Measurements from ENCODE around the gene SBF2.

The SBF2 gene

DNA sequence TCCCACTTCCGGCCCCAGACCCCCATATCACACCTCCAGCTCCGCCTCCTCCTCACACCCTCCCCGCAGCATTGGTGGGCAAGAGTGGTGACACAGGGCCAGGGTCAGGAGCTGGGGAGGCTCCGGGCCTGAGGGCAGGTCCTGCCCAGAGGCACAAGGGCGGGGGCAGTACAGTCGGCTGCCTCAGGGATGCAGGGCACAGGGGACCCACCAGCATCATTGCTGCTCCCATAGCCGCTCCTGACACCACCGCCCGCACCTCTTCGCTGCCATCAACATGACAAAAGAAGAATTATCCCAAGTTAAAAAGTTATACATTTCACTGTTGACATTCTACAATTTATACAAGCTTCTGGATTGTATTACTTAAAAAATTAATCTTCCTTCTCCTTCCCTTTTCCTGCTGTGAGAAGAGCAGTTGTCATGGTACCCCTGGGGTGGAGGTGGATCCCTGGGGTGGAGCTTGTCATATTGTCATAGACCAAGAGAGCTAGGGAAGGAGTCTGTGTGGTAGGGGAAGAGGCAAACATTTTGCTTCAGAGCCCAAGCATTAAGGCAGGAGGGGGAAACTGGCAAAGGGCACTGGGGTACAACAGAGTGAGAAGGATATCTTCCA, 4.1 kb downstream of the SBF2 start:
- FAIRE-seq (no peak), DNase-seq (ENCODE audit: insufficient read length) (no peak)
- no peak for TF ChIP-seq TAF1 (IDR thresholded peaks at IDR 0.05; ENCODE audit: borderline replicate concordance, low read depth, low read length)
- TF ChIP-seq POLR2A (IDR thresholded peaks at IDR 0.05; ENCODE audit: low read depth, low read length) = no peak
- TF ChIP-seq POLR2AphosphoS5 (IDR thresholded peaks at IDR 0.05; ENCODE audit: low read depth, low read length) = no peak

DNA sequence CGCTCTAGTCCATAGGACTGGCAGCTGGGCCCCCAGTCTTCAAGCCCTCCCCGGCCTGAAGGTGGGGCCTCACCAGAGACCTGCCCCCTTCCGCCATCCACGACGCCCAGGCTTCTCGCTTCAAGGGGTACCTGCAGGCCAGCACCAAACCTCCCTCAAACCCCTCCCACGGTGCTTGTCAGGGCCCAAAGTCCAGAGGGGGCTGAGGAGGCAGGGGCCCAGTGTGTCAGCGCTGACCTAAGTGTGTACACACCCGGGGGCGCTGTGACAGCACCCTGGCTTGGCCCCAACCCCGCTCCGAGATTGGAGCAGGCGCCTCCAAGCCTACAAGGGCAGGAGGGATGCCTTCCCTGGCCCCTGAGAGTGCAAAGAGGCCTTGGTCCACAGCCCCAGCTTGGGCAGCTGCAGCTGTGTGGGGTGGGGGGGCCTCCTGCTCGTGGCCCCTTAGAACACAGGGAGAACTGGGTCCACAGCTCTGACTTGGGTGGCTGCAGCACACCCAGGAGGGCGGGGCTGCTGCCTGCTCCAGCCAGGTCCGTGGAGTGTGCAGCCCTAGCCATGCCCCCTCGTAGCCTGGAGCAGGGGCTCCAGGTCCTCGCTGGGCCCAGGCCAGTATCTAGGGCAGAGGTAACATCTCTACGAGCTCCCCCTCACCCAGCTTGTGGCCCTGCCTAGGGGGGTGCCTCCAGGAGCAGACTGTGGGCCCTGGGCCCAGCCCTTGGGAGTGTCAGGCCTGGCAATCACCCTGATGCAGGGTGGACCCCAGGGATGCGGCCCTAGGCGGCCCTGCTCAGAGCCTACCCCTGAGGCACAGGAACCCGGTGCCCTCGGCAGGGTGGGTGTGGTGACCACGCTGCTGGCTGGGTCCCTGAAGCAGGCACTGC, 4.9 kb downstream of the SBF2 start:
- FAIRE-seq (no peak), DNase-seq (ENCODE audit: insufficient read length) (no peak)
- TF ChIP-seq POLR2AphosphoS5 (IDR thresholded peaks at IDR 0.05; ENCODE audit: low read depth, low read length) (no peak), POLR2A (IDR thresholded peaks at IDR 0.05; ENCODE audit: low read depth, low read length) (no peak), TAF1 (IDR thresholded peaks at IDR 0.05; ENCODE audit: borderline replicate concordance, low read depth, low read length) (no peak)

DNA sequence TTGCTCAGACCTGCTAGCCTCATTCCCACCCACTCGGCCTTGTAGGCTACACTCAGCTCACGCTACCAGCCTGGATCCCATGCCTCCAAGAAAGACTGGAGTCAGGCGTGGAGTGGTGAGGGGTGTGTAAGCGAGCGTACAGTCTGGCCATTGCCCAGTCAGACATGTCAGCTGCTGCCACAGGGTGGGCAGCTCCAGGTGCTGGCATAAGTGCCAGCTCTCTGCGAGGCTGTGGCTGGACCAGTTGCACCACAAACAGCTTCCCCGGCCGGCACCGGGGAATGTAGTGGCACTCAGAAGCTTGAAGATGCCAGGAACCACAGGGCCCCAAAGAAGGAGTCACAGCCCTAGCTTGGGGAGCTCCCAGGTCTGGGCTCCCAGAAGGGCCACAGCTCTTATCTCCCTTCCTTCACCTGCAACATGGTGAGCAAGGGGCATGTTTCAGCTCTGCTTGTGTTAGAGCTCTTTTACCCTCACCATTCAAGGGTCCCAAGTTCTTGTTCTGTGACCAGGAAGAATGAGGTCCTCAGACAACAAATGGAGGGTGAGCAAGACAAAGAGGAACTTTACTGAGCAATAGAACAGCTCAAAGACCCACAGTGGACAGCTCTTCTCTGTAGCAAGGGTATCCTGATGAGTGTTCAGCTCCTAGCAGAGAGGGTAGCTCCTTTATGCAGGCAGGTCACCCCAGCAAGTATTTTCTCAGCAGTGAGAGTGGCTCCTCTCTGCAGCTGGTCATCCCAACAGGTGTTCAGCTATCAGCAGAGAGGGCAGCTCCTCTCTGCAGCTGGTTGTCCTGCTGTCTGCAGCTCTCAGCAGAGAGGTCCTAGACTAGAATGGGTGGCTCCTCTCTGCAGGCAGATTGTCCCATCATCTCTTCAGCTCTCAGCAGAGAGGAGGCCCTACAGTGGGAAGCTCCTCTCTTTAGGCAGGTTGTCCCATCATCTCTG, 6.0 kb downstream of the SBF2 start:
- FAIRE-seq (no peak), DNase-seq (ENCODE audit: insufficient read length) (no peak)
- TF ChIP-seq TAF1 (IDR thresholded peaks at IDR 0.05; ENCODE audit: borderline replicate concordance, low read depth, low read length) (no peak), POLR2A (IDR thresholded peaks at IDR 0.05; ENCODE audit: low read depth, low read length) (no peak), POLR2AphosphoS5 (IDR thresholded peaks at IDR 0.05; ENCODE audit: low read depth, low read length) (no peak)

DNA sequence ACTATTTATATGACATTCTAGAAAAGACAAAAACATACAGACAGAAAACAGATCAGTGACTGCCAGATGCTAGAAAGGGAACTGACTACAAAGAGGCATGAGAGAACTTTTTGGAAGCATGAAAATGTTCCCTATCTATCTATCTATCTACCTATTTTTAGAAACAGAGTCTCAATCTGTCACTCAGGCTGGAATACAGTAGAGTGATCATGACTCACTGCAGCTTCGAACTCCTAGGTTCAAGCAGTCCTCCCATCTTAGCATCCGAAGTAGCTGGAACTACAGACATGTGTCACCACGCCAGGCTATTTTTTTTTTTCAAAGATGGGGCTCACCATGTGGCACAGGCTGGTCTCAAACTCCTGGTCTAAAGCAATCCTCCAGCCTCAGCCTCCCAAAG, 6.9 kb downstream of the SBF2 start:
- DNase-seq (ENCODE audit: insufficient read length) = no peak
- peak; percentile 5 for FAIRE-seq
- TF ChIP-seq POLR2AphosphoS5 (IDR thresholded peaks at IDR 0.05; ENCODE audit: low read depth, low read length) (no peak), TAF1 (IDR thresholded peaks at IDR 0.05; ENCODE audit: borderline replicate concordance, low read depth, low read length) (no peak), POLR2A (IDR thresholded peaks at IDR 0.05; ENCODE audit: low read depth, low read length) (no peak)

DNA sequence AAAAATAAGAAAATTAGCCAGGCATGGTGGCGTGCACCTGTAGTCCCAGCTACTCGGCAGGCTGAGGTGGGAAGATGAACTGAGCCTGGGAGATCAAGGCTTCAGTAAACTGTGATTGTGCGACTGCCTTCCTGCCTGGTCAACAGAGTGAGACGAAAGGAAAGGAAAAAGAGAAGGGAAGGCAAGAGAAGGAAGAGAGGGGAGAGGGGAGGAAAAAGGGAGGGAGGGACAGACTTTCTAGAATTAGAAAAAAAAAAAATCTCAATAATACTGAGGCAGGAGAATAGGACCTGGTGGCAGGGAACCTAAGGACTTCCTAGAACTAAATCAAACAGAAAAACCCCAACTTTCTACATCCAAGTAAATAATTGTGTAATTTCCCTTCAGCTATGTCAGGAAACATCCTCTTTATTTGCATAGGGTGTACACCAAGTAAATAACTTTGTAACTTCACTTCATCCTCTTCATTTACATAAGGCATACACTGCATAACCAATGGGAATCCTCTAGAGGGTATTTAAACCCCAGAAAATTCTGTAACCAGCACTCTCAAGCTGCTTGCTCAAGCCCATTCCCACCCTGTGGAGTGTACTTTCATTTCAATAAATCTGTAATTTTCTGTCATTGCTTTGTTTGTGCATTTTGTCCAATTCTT, 8.7 kb downstream of the SBF2 start:
- no peak for TF ChIP-seq POLR2A (IDR thresholded peaks at IDR 0.05; ENCODE audit: low read depth, low read length)
- no peak for TF ChIP-seq POLR2AphosphoS5 (IDR thresholded peaks at IDR 0.05; ENCODE audit: low read depth, low read length)
- TF ChIP-seq TAF1 (IDR thresholded peaks at IDR 0.05; ENCODE audit: borderline replicate concordance, low read depth, low read length) = no peak
- FAIRE-seq (no peak), DNase-seq (ENCODE audit: insufficient read length) (no peak)

DNA sequence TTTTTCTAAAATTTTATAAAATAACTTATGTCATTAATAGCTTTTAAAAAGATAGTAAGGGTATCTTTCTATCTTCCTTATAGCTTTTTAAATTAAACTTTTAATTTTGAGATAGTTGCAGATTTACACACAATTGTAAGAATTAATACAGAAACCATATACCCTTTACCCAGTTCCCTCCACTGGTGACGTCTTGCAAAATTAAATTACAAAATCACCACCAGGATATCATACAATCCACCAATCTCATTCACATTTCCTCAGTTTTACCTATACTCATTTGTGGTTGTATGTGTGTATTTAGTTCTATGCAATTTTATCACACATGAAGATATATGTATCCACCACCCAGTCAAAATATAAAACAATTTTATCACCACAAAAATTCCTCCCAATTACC, 10.0 kb downstream of the SBF2 start:
- FAIRE-seq (no peak), DNase-seq (ENCODE audit: insufficient read length) (no peak)
- no peak for TF ChIP-seq POLR2AphosphoS5 (IDR thresholded peaks at IDR 0.05; ENCODE audit: low read depth, low read length)
- no peak for TF ChIP-seq TAF1 (IDR thresholded peaks at IDR 0.05; ENCODE audit: borderline replicate concordance, low read depth, low read length)
- TF ChIP-seq POLR2A (IDR thresholded peaks at IDR 0.05; ENCODE audit: low read depth, low read length) = no peak

DNA sequence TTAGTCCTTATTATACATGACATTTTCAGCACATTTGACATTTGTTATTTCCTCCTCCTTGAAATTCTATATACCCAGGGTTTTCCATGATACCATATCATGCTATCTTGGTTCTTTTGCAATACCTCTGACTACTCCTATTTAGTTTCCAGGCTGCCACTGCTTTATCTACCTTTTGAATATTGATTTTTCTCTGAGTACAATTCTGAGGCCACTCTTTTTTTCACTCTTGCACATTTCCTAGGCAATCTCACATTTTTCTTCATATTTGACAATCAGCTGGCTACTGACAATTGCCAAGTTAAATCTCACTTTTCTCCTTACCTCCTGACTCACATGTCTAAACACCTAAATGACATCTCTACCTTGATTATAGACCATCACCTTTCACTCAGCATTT, 11.9 kb downstream of the SBF2 start:
- DNase-seq (ENCODE audit: insufficient read length) (no peak), FAIRE-seq (no peak)

DNA sequence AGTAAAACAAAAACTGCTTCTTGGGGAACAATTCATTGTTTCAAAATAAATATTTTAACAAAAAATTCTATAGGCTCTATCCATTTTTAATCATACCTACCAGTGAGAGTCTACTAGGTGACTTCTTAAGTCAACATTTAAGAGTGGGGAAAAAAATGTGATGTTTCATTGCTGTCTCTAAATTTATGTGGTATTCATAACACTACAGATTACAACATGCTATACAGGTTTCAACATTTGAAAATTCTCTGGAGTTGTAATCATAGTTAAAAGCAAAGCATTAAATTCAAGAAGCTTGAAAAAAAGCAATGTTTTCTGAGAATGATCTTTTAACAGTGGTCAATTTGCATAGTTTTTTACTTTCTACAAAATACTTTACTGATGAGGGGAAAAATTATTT, 18.3 kb downstream of the SBF2 start:
- TF ChIP-seq POLR2A (IDR thresholded peaks at IDR 0.05; ENCODE audit: low read depth, low read length) = no peak
- TF ChIP-seq TAF1 (IDR thresholded peaks at IDR 0.05; ENCODE audit: borderline replicate concordance, low read depth, low read length) = no peak
- TF ChIP-seq POLR2AphosphoS5 (IDR thresholded peaks at IDR 0.05; ENCODE audit: low read depth, low read length) = no peak
- FAIRE-seq = no peak

More for the DNA sequence above, 11.9 kb downstream of the SBF2 start:
- TF ChIP-seq POLR2A (IDR thresholded peaks at IDR 0.05; ENCODE audit: low read depth, low read length) (no peak), POLR2AphosphoS5 (IDR thresholded peaks at IDR 0.05; ENCODE audit: low read depth, low read length) (no peak), TAF1 (IDR thresholded peaks at IDR 0.05; ENCODE audit: borderline replicate concordance, low read depth, low read length) (no peak)

DNA sequence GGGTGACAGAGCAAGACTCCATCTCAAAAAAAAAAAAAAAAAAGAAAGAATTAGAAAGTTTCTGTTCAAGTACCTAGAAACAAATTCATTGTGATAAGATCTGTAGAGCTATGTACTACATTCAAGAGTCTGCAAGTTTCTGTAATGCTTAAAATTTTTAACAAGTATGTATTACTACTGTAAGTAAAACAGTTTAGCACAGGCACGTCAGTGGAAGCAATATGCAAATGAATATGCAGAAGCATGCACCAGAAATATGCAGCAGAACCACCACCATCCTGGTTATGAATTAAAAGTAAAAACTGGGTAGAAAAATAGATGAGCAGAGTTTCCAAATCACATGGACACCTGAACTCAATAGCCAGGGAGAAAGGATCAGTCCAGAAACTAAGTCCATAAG, 19.3 kb downstream of the SBF2 start:
- no peak for TF ChIP-seq POLR2A (IDR thresholded peaks at IDR 0.05; ENCODE audit: low read depth, low read length)
- no peak for TF ChIP-seq POLR2AphosphoS5 (IDR thresholded peaks at IDR 0.05; ENCODE audit: low read depth, low read length)
- TF ChIP-seq TAF1 (IDR thresholded peaks at IDR 0.05; ENCODE audit: borderline replicate concordance, low read depth, low read length) = no peak
- FAIRE-seq (no peak), DNase-seq (ENCODE audit: insufficient read length) (no peak)

More for the DNA sequence above, 18.3 kb downstream of the SBF2 start:
- no peak for DNase-seq (ENCODE audit: insufficient read length)

DNA sequence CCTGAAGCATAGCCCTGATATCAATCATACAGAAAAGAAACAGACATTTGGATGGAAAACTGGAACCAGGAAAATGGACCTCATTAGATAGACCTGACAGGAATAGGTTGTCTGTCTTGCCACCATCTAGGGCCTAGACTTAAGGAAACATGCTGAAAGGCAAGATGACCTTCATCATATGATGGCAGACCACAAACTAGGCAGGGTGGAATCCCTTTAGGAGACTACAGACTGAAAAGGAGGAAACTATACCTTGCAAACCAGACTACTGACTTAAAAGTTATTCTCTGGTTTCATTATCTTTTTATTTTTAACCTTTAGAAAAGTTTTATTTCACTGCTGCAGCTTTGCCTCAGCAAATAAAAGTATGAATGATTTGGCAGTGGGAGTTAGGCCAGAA, 20.3 kb downstream of the SBF2 start:
- FAIRE-seq = no peak
- no peak for TF ChIP-seq POLR2AphosphoS5 (IDR thresholded peaks at IDR 0.05; ENCODE audit: low read depth, low read length)
- TF ChIP-seq POLR2A (IDR thresholded peaks at IDR 0.05; ENCODE audit: low read depth, low read length) = no peak
- no peak for TF ChIP-seq TAF1 (IDR thresholded peaks at IDR 0.05; ENCODE audit: borderline replicate concordance, low read depth, low read length)
- DNase-seq (ENCODE audit: insufficient read length) = no peak

All from GM12892 (cell line).